ENCODE results near the gene TMEM37.

The TMEM37 gene

GRCh38 chr2:119469661-119470297 is 38.1 kb downstream of the TMEM37 start:
- no peak overlapping the region for H3K27ac ChIP-seq
- TF ChIP-seq CTCF (conservative IDR thresholded peaks at IDR 0.05) = no peak
- no peak for TF ChIP-seq ZFX (IDR thresholded peaks at IDR 0.05)

DNA sequence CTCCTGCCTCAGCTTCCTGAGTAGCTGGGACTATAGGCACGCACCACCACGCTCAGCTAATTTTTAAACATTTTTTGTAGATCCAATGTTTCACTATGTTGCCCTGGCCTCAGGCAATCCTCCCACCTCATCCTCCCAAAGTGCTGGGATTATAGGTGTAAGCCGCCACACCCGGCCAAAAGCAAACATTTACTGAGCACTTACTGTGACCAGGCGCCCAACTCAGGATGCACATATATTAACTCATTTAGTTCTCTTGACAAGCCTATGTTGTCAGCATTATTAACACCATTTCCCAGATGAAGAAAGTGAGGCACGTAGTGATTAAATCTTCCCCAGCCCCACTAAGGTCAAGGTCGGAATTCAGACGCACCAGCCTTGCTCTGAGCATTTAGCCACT is 41.1 kb downstream of the TMEM37 start:
- TF ChIP-seq CTCF (conservative IDR thresholded peaks at IDR 0.05) (no peak), ZFX (IDR thresholded peaks at IDR 0.05) (no peak)
- H3K27ac ChIP-seq = no peak overlapping the region

DNA sequence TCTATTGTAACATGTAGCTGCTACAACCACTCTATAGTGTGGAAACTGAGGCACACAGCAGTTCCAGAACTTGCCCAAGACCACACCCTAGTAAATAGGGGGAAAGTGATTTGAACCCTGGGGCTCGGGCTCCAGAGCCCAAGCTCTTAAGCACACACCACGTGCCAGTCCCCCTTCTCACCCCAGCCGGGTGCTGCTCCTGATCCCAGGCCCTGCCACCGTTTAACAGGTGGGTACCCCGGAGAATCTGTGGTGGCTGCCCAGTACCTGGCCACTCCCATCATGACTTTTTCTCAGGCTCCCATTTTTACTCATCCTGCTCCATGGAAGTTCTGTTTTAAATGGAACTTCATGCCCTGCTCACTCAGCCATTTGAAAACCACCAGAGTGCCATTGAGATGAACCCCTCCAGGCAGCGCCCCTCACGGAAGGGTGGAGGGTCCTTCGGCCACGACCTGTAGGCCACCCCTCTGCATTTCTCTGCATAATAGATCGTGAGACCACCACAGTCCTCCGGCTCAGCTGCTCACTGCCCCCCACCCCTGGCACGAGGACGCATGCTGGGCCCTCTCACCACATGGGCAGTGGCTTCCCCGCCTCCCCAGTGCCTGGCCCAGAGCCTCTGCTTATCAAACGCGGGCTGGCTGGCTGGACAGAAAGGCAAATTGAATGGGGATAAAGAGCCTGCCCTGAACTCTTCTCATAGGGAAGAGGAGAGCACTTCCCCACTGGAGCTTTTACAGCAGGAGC is 42.1 kb downstream of the TMEM37 start:
- H3K27ac ChIP-seq = no peak overlapping the region
- TF ChIP-seq CTCF (conservative IDR thresholded peaks at IDR 0.05) (no peak), ZFX (IDR thresholded peaks at IDR 0.05) (no peak)

- TF ChIP-seq ZFX (IDR thresholded peaks at IDR 0.05) = no peak
- no peak for TF ChIP-seq CTCF (conservative IDR thresholded peaks at IDR 0.05)
Measured at GRCh38 chr2:119474371-119475224, 42.9 kb downstream of the TMEM37 start.

GRCh38 chr2:119475225-119475856 is 43.7 kb downstream of the TMEM37 start:
- TF ChIP-seq CTCF (conservative IDR thresholded peaks at IDR 0.05) = no peak
- TF ChIP-seq ZFX (IDR thresholded peaks at IDR 0.05) = no peak
- no peak overlapping the region for H3K27ac ChIP-seq

More at GRCh38 chr2:119474371-119475224, 42.9 kb downstream of the TMEM37 start:
- H3K27ac ChIP-seq = no peak overlapping the region

GRCh38 chr2:119475857-119476244 is 44.2 kb downstream of the TMEM37 start:
- TF ChIP-seq ZFX (IDR thresholded peaks at IDR 0.05) (no peak), CTCF (conservative IDR thresholded peaks at IDR 0.05) (no peak)
- H3K27ac ChIP-seq = no peak overlapping the region

Measured in C4-2B (cell line).